Astrocyte of the spinal cord (primary cell): ENCODE results near the gene EHF.

Source experiments
- DNase-seq: peaks from one replicate; pipeline ENCODE4 v3.0.0; 2011; ENCODE audit warnings: low read depth, low spot score
- H3K4me3 ChIP-seq: 2 replicates; pipeline ENCODE4 v1.5.1; 2011; ENCODE audit warnings: low read depth, mild to moderate bottlenecking, low read length, moderate library complexity
- in situ Hi-C: cut with HindIII; loops from 2 replicates; pipeline ENCODE4 v1.10.0; 2017; ENCODE audit warnings: low sequenced_read_pairs
- TF ChIP-seq, protein P1 (sequence below): IDR thresholded peaks from 2 replicates; pipeline ENCODE4 v1.5.1; 2012; ENCODE audit warnings: low read depth, mild to moderate bottlenecking, low read length, inconsistent platforms

EHF gene

DNA sequence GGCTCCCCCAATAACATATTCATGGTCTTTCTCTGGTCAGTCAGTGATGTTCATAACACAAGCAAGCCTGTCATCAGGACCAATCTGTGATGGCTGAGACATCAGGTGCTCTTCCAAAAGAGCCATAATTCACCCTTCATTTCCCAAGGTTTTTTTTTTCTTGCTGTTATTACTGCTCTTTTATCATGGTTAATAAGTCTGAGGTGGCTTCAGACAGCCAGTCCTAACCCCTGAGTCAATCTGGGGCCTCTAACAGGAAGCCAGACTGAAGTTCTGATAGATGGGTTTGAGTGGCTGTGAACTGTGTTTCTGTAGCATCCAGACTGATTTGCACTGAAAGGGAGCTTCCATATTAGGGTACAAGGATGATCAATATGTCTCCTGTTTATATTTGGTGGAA is 8.8 kb downstream of the EHF start:
- TF ChIP-seq, protein P1, sequence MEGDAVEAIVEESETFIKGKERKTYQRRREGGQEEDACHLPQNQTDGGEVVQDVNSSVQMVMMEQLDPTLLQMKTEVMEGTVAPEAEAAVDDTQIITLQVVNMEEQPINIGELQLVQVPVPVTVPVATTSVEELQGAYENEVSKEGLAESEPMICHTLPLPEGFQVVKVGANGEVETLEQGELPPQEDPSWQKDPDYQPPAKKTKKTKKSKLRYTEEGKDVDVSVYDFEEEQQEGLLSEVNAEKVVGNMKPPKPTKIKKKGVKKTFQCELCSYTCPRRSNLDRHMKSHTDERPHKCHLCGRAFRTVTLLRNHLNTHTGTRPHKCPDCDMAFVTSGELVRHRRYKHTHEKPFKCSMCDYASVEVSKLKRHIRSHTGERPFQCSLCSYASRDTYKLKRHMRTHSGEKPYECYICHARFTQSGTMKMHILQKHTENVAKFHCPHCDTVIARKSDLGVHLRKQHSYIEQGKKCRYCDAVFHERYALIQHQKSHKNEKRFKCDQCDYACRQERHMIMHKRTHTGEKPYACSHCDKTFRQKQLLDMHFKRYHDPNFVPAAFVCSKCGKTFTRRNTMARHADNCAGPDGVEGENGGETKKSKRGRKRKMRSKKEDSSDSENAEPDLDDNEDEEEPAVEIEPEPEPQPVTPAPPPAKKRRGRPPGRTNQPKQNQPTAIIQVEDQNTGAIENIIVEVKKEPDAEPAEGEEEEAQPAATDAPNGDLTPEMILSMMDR, result no peak
- no peak for DNase-seq
- H3K4me3 ChIP-seq, result no peak overlapping the region
- in situ Hi-C loops, result no loop called here

DNA sequence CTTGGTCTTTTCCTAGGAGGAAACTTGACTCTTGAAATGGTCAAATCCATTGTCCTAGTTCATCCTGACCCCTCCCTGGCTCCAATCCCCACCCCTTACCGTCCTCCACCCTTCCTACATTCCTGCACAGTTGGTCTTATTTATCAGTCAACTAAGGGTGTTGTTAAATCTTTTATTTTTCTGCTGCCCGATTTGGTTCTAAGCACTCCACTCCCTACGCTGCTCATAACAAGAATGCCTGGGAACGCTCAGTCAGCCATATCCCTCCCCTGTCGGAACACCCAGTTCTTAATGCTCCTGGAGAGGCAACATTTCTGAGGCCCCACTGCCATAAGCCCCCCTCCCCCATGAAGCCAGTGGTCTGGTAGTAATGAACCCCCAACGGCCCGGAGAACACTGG is 9.7 kb downstream of the EHF start:
- H3K4me3 ChIP-seq, result no peak overlapping the region
- in situ Hi-C loops, result no loop called here
- TF ChIP-seq, protein P1, result no peak
- no peak for DNase-seq

DNA sequence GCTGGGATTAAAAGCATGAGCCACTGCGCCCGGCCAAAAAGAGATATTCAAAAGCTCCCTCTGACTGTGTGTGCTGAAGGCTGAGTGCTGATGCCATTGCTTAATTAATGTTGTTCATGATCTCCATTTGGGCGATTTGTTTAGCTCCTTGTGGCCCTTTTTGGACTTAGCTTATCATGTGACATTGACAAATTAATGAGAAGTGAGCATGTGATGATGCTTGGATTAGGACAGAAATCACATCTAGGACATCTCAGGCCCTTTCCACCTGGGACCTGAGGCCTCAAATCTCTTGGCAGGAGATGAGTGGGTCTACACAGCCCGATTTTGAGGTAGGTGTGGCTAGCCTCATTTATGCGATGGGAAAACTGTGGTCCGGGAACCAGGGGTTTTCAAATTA is 10.4 kb downstream of the EHF start:
- H3K4me3 ChIP-seq, result no peak overlapping the region
- no peak for DNase-seq
- in situ Hi-C loops, result no loop called here
- TF ChIP-seq, protein P1, result no peak

DNA sequence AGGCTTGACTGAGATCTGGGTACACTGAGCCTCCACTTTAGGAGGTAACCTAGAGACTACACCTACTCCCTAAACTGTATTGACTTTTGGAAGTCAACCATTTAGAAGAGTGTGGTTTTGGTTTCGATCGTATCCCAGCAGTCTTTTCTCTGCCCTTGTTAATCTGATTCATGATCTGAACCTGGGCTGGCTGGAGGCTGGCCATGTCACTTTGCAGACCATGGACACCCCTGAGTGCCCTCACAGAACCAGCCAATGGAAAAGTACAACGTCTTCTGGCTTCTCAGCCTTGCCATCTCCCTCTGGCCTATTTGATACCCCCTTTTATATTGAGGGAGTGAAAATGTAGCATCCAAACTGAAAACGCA is 10.8 kb downstream of the EHF start:
- TF ChIP-seq, protein P1, result no peak
- no peak for DNase-seq
- H3K4me3 ChIP-seq, result no peak overlapping the region
- in situ Hi-C loops, result no loop called here

DNA sequence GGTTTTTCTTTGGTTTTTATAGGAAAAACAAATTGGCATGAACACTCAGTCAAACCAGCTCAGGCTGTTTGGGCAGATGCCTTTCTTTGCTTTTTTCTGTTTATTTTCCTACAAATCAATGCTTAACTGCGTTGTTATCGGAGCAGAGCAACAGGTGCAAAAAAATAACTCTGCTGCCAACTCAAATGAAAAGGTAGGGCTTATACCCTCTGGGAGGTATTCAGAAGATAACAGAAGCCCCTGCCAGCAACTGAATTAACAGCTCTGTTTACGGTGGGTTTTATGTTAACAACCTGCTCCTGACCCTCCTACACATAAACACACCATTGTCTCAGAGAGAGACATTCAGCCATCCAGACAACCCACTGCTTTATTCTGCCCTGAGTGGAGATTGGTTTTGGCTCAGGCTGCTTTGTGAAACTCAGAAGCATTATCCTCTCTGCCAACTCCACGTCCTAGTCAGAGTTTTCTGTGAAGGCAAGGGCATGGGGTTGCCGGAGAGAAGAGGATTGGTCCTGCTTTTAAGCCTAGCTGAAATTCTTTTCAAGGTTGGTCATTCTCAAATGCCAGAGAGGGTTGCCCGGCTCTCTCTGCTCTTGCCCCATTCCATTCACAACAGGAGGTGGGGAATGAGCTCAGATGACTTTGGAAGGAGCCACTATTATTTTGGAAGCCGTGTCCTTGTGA is 11.4 kb downstream of the EHF start:
- no peak for DNase-seq
- no peak overlapping the region for H3K4me3 ChIP-seq
- in situ Hi-C loops, result no loop called here
- TF ChIP-seq, protein P1, result no peak

DNA sequence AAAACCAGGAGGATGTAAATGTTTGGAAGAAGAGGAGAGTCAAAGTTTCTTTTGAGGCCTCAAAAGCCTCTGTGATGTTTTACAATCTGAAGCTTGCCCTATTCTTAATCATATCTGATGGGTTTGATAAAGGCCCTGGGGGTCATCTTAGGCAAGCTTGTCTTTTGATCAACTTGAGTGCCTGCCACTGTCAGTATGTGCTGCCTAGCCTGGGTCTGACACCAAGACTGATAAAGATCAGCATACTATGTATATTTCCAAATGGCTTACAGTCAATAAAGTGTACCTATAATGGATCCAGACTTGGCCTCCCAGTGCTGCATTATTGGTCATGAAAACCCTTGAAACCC is 12.7 kb downstream of the EHF start:
- DNase-seq, result no peak
- TF ChIP-seq, protein P1, result no peak
- no peak overlapping the region for H3K4me3 ChIP-seq
- in situ Hi-C loops, result no loop called here
